ENCODE measurements around the gene DNAJC13. TPM values are rescaled to one million over a fixed set of nuclear protein-coding genes. Genes with fewer than 3 reads are reported as not detected.

Gene DNAJC13
- total RNA-seq, 2 experiments from 2014 or later, result 22.8 to 42.7 TPM

DNA sequence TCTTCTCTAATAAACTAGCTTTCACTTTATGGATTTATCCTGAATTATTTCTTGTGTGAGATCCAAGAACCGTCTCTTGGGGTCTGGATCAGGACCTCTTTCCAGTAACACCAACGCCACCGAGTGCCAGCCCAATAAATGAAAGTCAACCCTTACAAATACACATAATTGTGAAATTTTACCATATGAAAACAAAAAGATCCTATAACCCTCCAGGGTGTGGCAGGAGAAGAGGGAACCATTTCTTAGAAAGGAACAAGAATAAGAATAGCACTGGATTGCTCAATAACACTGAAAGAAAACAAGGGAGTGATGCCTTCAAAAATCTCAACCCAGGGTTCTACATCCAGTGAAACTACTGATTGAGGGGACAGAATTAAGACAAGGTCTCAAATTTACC, 128.2 kb downstream of the DNAJC13 start:
- CTCF ChIA-PET (ENCODE audit: unreplicated experiment), result no interaction called here
- BruUV-seq (replicated peaks), result no TSS peak
- H4K20me1 ChIP-seq (ENCODE audit: insufficient read depth, low read length), result no peaks in the 10 kb centered on the region
- intact Hi-C loops (cut with micrococcal nuclease; ENCODE audit: unreplicated experiment), result no loop called here
- no peaks in the 10 kb centered on the region for H3K79me2 ChIP-seq (ENCODE audit: insufficient read depth, low read depth, low read length)
- peaks cover under 1% of the 10 kb centered on the region; the same call in 1 of the 2 replicates for H3K36me3 ChIP-seq (ENCODE audit: insufficient read depth, low read length)
- DNase-seq (ENCODE audit: low spot score), result no peak
- no peak overlapping the region for H3K27ac ChIP-seq (ENCODE audit: low read depth, low read length, poor library complexity, severe bottlenecking)
- H3K9me3 ChIP-seq (ENCODE audit: low read length), result peaks cover 9% of the 10 kb centered on the region; the same call in 1 of the 2 replicates
- H2AFZ ChIP-seq (ENCODE audit: low read length), result no peak overlapping the region
- TF ChIP-seq CTCF (conservative IDR thresholded peaks at IDR 0.05; ENCODE audit: low read length) (no peak), EZH2phosphoT487 (IDR thresholded peaks at IDR 0.05; ENCODE audit: borderline replicate concordance, low read depth, low read length) (no peak)
- H3K4me2 ChIP-seq (ENCODE audit: low read length), result no peak overlapping the region
- H3K4me1 ChIP-seq (ENCODE audit: insufficient read depth, low read length, poor library complexity, severe bottlenecking), result peaks cover 7% of the 10 kb centered on the region
- no peaks in the 10 kb centered on the region for H3K9me2 ChIP-seq (ENCODE audit: insufficient read depth, low read length)
- no peak overlapping the region for H3K4me3 ChIP-seq (ENCODE audit: low read depth, low read length, poor library complexity, severe bottlenecking)
- POLR2A ChIA-PET, result interaction anchor here (0.6 kb wide), 1 partner anchor 1582 kb away, joined by 4 read pairs; no protein-coding TSS in a partner anchor

- BruUV-seq (replicated peaks), result no TSS peak
- Histone ChIP-seq H3K4me1 (ENCODE audit: insufficient read depth, low read length, poor library complexity, severe bottlenecking) (peaks cover 12% of the 10 kb centered on the region), H3K36me3 (ENCODE audit: insufficient read depth, low read length) (no peaks in the 10 kb centered on the region), H3K4me3 (ENCODE audit: low read depth, low read length, poor library complexity, severe bottlenecking) (no peak overlapping the region), H3K79me2 (ENCODE audit: insufficient read depth, low read depth, low read length) (no peaks in the 10 kb centered on the region), H3K9me2 (ENCODE audit: insufficient read depth, low read length) (no peaks in the 10 kb centered on the region), H3K9me3 (ENCODE audit: low read length) (peaks cover 9% of the 10 kb centered on the region; the same call in 1 of the 2 replicates), H2AFZ (ENCODE audit: low read length) (no peak overlapping the region), H4K20me1 (ENCODE audit: insufficient read depth, low read length) (no peaks in the 10 kb centered on the region), H3K27ac (ENCODE audit: low read depth, low read length, poor library complexity, severe bottlenecking) (no peak overlapping the region), H3K4me2 (ENCODE audit: low read length) (no peak overlapping the region)
- POLR2A ChIA-PET, result interaction anchor here (1.1 to 2.1 kb wide), 2 partner anchors 74 to 77 kb away, joined by 3 to 4 read pairs; no protein-coding TSS in a partner anchor
- no peak for TF ChIP-seq EZH2phosphoT487 (IDR thresholded peaks at IDR 0.05; ENCODE audit: borderline replicate concordance, low read depth, low read length)
- TF ChIP-seq CTCF (conservative IDR thresholded peaks at IDR 0.05; ENCODE audit: low read length), result no peak
- CTCF ChIA-PET (ENCODE audit: unreplicated experiment), result no interaction called here
- no peak for DNase-seq (ENCODE audit: low spot score)
- intact Hi-C loops (cut with micrococcal nuclease; ENCODE audit: unreplicated experiment), result no loop called here
Measured at GRCh38 chr3:132549169-132549568, 131.9 kb downstream of the DNAJC13 start.

DNA sequence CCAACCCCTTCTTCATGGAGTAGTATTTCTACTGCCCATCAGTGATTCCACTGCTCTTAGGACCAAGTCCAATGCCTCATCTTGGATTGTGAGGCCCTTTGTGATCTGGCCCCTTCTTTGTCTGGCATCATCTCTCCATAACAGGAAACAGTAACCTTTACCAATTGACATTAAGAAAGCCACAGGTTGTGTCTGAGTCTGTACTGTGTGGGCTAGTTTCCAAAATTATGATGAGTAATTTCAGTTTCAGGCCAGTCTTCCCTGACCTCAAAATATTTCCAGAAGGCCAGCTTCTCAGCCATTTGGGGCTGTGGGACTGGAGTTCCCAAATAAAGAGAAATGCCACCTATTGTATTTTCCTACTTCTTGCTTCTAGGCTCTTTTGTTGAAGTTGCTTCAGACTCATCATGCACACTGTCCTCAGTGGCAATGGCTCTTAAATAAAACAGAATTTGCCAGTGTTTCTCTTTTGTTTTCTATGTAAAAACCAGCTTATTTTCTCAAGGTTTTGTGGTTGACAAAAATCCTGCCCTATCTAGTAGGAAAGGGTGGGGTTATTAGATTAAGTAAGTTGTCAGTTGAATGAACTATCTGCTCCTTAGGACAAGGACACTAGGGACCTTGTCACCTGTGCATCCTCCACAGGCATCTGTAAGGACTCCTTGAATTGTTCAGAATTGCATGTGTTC, 132.7 kb downstream of the DNAJC13 start:
- H3K9me3 ChIP-seq (ENCODE audit: low read length), result peaks cover 9% of the 10 kb centered on the region; the same call in 1 of the 2 replicates
- no peak overlapping the region for H3K27ac ChIP-seq (ENCODE audit: low read depth, low read length, poor library complexity, severe bottlenecking)
- no peak overlapping the region for H3K4me2 ChIP-seq (ENCODE audit: low read length)
- H3K79me2 ChIP-seq (ENCODE audit: insufficient read depth, low read depth, low read length), result no peaks in the 10 kb centered on the region
- peaks cover 12% of the 10 kb centered on the region for H3K4me1 ChIP-seq (ENCODE audit: insufficient read depth, low read length, poor library complexity, severe bottlenecking)
- H2AFZ ChIP-seq (ENCODE audit: low read length), result peak overlapping the region; percentile 36; the same call in 1 of the 2 replicates
- CTCF ChIA-PET (ENCODE audit: unreplicated experiment), result no interaction called here
- H3K36me3 ChIP-seq (ENCODE audit: insufficient read depth, low read length), result no peaks in the 10 kb centered on the region
- intact Hi-C loops (cut with micrococcal nuclease; ENCODE audit: unreplicated experiment), result no loop called here
- no peak overlapping the region for H3K4me3 ChIP-seq (ENCODE audit: low read depth, low read length, poor library complexity, severe bottlenecking)
- POLR2A ChIA-PET, result interaction anchor here (1.3 kb wide), 1 partner anchor 14 kb away, joined by 3 read pairs; no protein-coding TSS in a partner anchor
- DNase-seq (ENCODE audit: low spot score), result no peak
- no peaks in the 10 kb centered on the region for H3K9me2 ChIP-seq (ENCODE audit: insufficient read depth, low read length)
- TF ChIP-seq CTCF (conservative IDR thresholded peaks at IDR 0.05; ENCODE audit: low read length), result no peak
- TF ChIP-seq EZH2phosphoT487 (IDR thresholded peaks at IDR 0.05; ENCODE audit: borderline replicate concordance, low read depth, low read length), result no peak
- BruUV-seq (replicated peaks), result no TSS peak
- H4K20me1 ChIP-seq (ENCODE audit: insufficient read depth, low read length), result no peaks in the 10 kb centered on the region

Data from OCI-LY7 (cell line).